ENCODE results near the gene NXPE1.

- TF ChIP-seq CTCF (IDR thresholded peaks at IDR 0.05) (no peak), EZH2 (IDR thresholded peaks at IDR 0.05; ENCODE audit: borderline replicate concordance, insufficient read depth, low read depth, low read length, poor library complexity, severe bottlenecking) (no peak)
These were observed 45.2 kb upstream of the NXPE1 start for GRCh38 chr11:114604886-114605285.

Measured in B cell (primary cell).